Measurements from ENCODE around the gene SMAD3. TPM values are rescaled to one million over a fixed set of nuclear protein-coding genes. Genes with fewer than 3 reads are reported as not detected.

SMAD3 gene
- total RNA-seq, 2 donors from 2014 or later: 47.9 to 78.5 TPM

DNA sequence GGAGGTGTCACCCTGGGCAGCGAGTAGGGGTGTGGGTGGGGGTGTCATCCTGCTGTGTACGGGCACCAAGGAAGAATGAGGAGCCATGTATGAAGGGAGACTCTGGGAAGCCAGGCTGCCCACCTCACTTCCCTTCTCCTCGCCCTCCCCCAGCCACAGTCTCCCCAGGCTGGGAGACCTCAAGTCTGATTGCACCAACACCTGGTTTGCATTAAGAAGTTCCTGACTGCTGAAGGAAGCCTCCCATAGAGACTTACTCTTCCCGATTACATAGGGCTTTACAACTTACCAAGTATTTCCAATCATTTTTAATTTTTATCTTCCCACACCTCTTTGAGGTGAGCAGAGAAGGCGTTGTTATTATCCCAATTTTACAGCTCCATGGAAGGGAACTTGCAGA, 29.5 kb upstream of the SMAD3 start:
- ATAC-seq (ENCODE audit: insufficient number of reproducible peaks, low FRiP score, low read depth): no peak
- no peak for DNase-seq (ENCODE audit: low spot score)
- H3K27me3 ChIP-seq (replicated peaks; ENCODE audit: insufficient read depth): no peaks in the 10 kb centered on the region
- no peak overlapping the region for H3K4me3 ChIP-seq
- TF ChIP-seq, protein P1, sequence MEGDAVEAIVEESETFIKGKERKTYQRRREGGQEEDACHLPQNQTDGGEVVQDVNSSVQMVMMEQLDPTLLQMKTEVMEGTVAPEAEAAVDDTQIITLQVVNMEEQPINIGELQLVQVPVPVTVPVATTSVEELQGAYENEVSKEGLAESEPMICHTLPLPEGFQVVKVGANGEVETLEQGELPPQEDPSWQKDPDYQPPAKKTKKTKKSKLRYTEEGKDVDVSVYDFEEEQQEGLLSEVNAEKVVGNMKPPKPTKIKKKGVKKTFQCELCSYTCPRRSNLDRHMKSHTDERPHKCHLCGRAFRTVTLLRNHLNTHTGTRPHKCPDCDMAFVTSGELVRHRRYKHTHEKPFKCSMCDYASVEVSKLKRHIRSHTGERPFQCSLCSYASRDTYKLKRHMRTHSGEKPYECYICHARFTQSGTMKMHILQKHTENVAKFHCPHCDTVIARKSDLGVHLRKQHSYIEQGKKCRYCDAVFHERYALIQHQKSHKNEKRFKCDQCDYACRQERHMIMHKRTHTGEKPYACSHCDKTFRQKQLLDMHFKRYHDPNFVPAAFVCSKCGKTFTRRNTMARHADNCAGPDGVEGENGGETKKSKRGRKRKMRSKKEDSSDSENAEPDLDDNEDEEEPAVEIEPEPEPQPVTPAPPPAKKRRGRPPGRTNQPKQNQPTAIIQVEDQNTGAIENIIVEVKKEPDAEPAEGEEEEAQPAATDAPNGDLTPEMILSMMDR (IDR thresholded peaks at IDR 0.05): no peak
- H3K4me1 ChIP-seq (ENCODE audit: control insufficient read depth in 1 of 2, low read depth in 2 of 2): peaks cover 9 to 14% of the 10 kb centered on the region in 2 donors
- H3K27ac ChIP-seq: no peak overlapping the region
- no peaks in the 10 kb centered on the region for H3K36me3 ChIP-seq
- no peaks in the 10 kb centered on the region for H3K9me3 ChIP-seq

DNA sequence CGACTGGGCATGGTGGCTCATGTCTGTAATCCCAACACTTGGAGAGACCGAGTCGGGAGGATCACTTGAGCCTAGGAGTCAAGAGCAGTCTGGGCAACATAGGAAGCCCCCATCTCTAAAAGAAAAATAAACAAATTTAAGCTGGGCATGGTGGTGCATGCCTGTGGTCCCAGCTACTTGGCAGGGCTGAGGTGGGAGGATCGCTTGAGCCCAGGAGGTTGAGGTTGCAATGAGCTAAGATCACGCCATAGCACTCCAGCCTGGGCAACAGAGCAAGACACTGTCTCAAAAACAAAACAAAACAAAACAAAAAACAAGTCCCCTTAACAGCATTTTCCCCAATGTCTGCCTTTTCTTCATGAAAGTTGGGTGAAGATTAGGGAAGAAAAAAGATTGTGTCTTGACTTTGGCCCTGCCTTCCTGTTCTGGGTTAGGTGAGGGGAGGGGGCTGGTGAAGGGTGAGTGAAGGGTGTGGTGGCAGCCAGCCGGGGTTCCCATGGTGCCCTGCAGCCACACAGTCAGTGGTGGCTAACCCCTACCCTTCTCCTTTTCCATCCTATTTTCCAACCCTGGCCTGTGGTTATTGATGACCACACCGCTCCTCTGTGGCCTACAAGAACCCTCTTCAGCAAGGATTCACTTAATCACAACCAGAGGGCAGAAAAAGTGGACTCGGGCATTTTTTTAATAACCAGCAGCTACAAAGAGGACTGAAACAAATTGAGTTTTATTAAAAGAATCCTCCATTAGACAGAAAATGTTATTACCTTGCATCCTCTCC, 28.4 kb upstream of the SMAD3 start:
- Histone ChIP-seq H3K9me3 (no peaks in the 10 kb centered on the region), H3K4me1 (ENCODE audit: control insufficient read depth in 1 of 2, low read depth in 2 of 2) (peaks cover 10 to 17% of the 10 kb centered on the region in 2 donors), H3K27ac (no peak overlapping the region), H3K4me3 (no peak overlapping the region), H3K36me3 (no peaks in the 10 kb centered on the region), H3K27me3 (replicated peaks; ENCODE audit: insufficient read depth) (no peaks in the 10 kb centered on the region)
- no peak for ATAC-seq (ENCODE audit: insufficient number of reproducible peaks, low FRiP score, low read depth)
- DNase-seq (ENCODE audit: low spot score): no peak
- TF ChIP-seq, protein P1 (IDR thresholded peaks at IDR 0.05): no peak

DNA sequence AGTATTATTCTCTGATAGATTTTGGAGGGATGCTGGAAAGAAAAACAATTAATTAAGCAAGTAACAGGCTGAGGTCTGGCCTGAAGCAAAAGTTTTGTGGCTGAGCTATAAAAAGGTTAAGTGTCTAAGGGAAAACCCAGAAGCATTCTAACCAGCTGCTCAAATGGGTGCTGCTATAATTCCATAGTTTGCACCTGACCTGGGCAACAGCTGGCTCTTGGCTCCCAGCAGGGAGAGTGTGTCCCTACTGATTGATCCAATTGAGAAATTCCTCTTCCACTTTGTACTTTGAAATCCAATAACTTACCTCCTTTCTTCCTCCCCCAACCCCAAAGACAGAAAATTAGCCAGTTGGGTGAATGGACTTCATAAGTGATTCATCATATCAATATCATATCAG, 27.7 kb upstream of the SMAD3 start:
- Histone ChIP-seq H3K4me1 (ENCODE audit: control insufficient read depth in 1 of 2, low read depth in 2 of 2) (peaks cover 12 to 21% of the 10 kb centered on the region in 2 donors), H3K27ac (no peak overlapping the region), H3K9me3 (no peaks in the 10 kb centered on the region), H3K36me3 (no peaks in the 10 kb centered on the region), H3K27me3 (replicated peaks; ENCODE audit: insufficient read depth) (no peaks in the 10 kb centered on the region), H3K4me3 (no peak overlapping the region)
- ATAC-seq (ENCODE audit: insufficient number of reproducible peaks, low FRiP score, low read depth): no peak
- DNase-seq (ENCODE audit: low spot score): no peak
- TF ChIP-seq, protein P1 (IDR thresholded peaks at IDR 0.05): no peak

DNA sequence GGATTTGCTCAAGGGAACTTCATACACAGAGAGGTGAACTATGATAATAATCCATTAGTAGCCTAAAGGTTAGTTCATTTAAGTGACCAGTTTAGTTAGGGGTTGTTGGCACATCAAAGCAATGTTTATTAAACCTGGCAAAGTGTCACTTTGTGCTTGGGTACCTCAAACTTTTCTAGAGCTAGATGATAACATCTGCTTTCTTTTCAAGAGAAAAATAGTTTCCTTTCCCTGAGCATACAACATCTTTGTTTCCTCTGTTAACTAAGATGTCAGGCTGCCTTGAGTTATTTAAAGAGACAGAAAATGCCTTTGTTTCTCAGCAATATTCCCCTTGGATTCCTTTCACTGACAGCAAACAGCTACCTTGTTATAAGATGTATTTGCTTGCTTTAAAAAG, 26.7 kb upstream of the SMAD3 start:
- no peak overlapping the region for H3K4me3 ChIP-seq
- H3K36me3 ChIP-seq: no peaks in the 10 kb centered on the region
- TF ChIP-seq, protein P1 (IDR thresholded peaks at IDR 0.05): no peak
- ATAC-seq (ENCODE audit: insufficient number of reproducible peaks, low FRiP score, low read depth) (no peak), DNase-seq (ENCODE audit: low spot score) (no peak)
- H3K4me1 ChIP-seq (ENCODE audit: control insufficient read depth in 1 of 2, low read depth in 2 of 2): peaks cover 6 to 13% of the 10 kb centered on the region in 2 donors
- no peak overlapping the region for H3K27ac ChIP-seq
- no peaks in the 10 kb centered on the region for H3K9me3 ChIP-seq
- H3K27me3 ChIP-seq (replicated peaks; ENCODE audit: insufficient read depth): no peaks in the 10 kb centered on the region

DNA sequence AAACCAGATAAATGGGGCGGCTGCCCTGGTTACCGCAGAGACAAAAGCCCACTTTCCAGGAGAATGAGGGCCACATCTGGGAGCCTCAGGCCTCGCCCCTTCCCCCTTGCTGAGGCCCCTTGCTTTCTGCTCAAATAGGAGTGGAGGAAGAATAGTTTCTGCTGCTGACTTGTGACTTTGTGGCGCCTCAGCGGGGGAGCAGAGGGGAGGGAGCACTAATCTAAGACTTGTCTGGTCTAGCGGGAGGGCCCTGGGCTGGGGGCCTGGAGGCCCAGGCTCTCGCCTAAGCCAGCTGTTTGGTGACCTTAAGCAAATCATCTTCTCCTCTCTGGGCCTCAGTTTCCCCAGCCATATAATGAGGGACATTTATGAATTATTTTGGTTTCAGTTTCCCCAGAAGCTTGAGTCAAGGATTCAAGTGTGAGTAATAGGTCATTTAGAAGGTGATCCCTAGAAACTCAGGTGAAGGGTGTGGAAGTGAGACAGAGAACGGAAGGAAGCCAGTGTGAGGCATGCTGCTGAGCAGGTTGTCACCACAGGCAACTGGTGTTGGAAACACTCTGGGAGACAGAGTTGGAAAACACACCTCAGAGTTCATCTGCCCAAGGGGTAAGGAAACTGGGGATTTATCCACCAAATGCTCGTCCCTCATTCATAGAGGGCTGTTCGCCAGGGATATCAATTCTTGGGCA, 25.9 kb upstream of the SMAD3 start:
- DNase-seq (ENCODE audit: low spot score) (no peak), ATAC-seq (ENCODE audit: insufficient number of reproducible peaks, low FRiP score, low read depth) (no peak)
- Histone ChIP-seq H3K36me3 (no peaks in the 10 kb centered on the region), H3K4me3 (no peak overlapping the region), H3K4me1 (ENCODE audit: control insufficient read depth in 1 of 2, low read depth in 2 of 2) (peaks cover 4 to 16% of the 10 kb centered on the region in 2 donors), H3K27ac (no peak overlapping the region), H3K27me3 (replicated peaks; ENCODE audit: insufficient read depth) (no peaks in the 10 kb centered on the region), H3K9me3 (no peaks in the 10 kb centered on the region)
- TF ChIP-seq, protein P1 (IDR thresholded peaks at IDR 0.05): no peak
